Prostate gland (tissue), 2 donors: ENCODE results near the gene ACER3. TPM values are rescaled to one million over a fixed set of nuclear protein-coding genes. Genes with fewer than 3 reads are reported as not detected.
A peak's percentile ranks its signal among the peaks of the same experiment; 100 is the strongest.

Experiments used
- DNase-seq: peaks from one replicate; pipeline ENCODE4 v3.0.0-alpha.2; 2019; ENCODE audit warnings: low spot score
- H3K27ac ChIP-seq, 2 donors: fragments of 200-600 bp; sonication (generic); 2 replicates each; pipeline ENCODE4 v1.5.1; 2017 to 2019
- H3K27me3 ChIP-seq: fragments of 200-600 bp; sonication (generic); replicated peaks from 2 replicates; pipeline ENCODE4 v1.5.1; 2019; ENCODE audit not compliant: insufficient read depth
- H3K36me3 ChIP-seq, 2 donors: fragments of 200-600 bp; sonication (generic); 1 replicate in 1 of 2; 2 replicates in 1 of 2; pipeline versions ENCODE4 v1.5.1 to v1.8.1; 2017 to 2019
- H3K4me1 ChIP-seq: fragments of 200-600 bp; sonication (generic); replicated peaks from 2 replicates; pipeline ENCODE4 v1.5.1; 2019
- H3K4me3 ChIP-seq, 2 donors: fragments of 200-600 bp; sonication (generic); 2 replicates each; pipeline ENCODE4 v1.5.1; 2017 to 2019
- H3K9me3 ChIP-seq: fragments of 200-600 bp; sonication (generic); 2 replicates; pipeline ENCODE4 v1.5.1; 2017
- CTCF ChIP-seq, 4 experiments: fragments of 200-600 bp in 2 of 4; fragments of 450-650 bp in 2 of 4; sonication (generic) in 2 of 4; IDR thresholded peaks; 1 replicate in 3 of 4; 2 replicates in 1 of 4; pipeline ENCODE4 v1.5.1; 2016 to 2019; ENCODE audit warnings: antibody characterized with exemption in 4 of 4, mild to moderate bottlenecking in 2 of 4, moderate library complexity in 2 of 4
- POLR2A ChIP-seq: fragments of 450-650 bp; IDR thresholded peaks from one replicate; pipeline ENCODE4 v1.6.1; 2016; ENCODE audit warnings: antibody characterized with exemption, mild to moderate bottlenecking
- POLR2AphosphoS5 ChIP-seq: sonication (generic); formaldehyde crosslinking; IDR thresholded peaks from one replicate; pipeline ENCODE4 v1.6.1; 2017; ENCODE audit warnings: antibody characterized with exemption
- WGBS: methylation state at CpG from one replicate; pipeline ENCODE4 v1.1.5; 2018; 5-methylcytosine and 5-hydroxymethylcytosine counted together
- intact Hi-C: fragments of 100-400 bp; cut with DNase I; formaldehyde crosslinking; loops from one replicate; pipeline ENCODE4 v1.14.2; 2022
- total RNA-seq, 2 donors: library from RNA; depleted of rRNA; stranded (reverse); fragments of >200 nt; gene quantifications; one replicate each; pipeline ENCODE4 v1.1.0, GENCODE V29; 2016

Gene ACER3
- total RNA-seq, 2 donors from 2014 or later, result 11.3 to 11.9 TPM

DNA sequence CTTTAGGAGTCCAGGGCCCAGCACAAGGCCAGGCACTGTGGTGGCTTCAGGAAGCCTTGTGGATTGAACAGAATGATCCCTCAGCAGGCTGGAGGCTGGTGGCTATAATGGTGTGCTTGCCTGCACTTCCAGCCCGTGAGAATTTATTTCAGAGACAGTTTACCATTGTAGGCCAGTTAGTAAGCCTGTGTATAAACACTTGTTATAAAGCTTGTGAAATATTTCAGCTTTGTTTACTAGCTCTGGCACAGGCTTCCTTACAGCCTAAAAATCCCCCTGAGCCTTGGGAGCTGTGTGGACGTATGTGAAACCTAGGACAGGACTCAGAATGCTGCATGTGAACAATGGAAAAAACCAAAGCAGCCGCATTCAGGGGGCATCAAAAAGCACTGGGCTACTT lies 26.6 kb upstream of the ACER3 start:
- no peak for DNase-seq
- H3K9me3 ChIP-seq, result no peaks in the 10 kb centered on the region
- no peak overlapping the region for H3K4me3 ChIP-seq
- TF ChIP-seq CTCF (IDR thresholded peaks at IDR 0.05) (no peak), POLR2A (no peak), POLR2AphosphoS5 (no peak)
- no peak overlapping the region for H3K27ac ChIP-seq
- no peaks in the 10 kb centered on the region for H3K36me3 ChIP-seq
- H3K27me3 ChIP-seq, result no peaks in the 10 kb centered on the region
- no peaks in the 10 kb centered on the region for H3K4me1 ChIP-seq
- intact Hi-C loops, result no loop called here
- 46% methylated on average over 3 of the region's 3 CpGs for WGBS

DNA sequence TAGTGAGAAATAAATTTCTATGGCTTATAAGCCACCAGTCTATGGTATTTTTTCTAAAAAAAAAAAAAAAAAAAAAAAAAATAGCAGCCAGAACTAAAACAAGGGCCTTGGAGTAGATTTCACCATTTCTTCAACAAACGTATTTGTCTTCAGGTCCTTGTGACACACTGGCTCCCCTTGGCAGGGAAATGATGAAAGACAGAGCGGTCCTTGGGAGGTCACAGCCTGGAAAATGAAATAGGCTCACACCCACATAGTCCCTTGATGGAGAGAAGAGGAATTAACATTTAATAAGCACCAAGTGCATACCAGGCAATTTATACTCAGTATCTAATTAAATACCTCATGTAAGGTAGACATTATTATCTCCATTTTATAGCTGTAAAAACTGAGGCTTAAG lies 25.7 kb upstream of the ACER3 start:
- WGBS, result 87% methylated on average over 2 of the region's 2 CpGs
- H3K27ac ChIP-seq, result no peak overlapping the region
- intact Hi-C loops, result no loop called here
- no peaks in the 10 kb centered on the region for H3K36me3 ChIP-seq
- no peaks in the 10 kb centered on the region for H3K27me3 ChIP-seq
- no peaks in the 10 kb centered on the region for H3K4me1 ChIP-seq
- TF ChIP-seq CTCF (IDR thresholded peaks at IDR 0.05) (no peak), POLR2AphosphoS5 (no peak), POLR2A (no peak)
- H3K4me3 ChIP-seq, result no peak overlapping the region
- H3K9me3 ChIP-seq, result no peaks in the 10 kb centered on the region
- DNase-seq, result no peak

DNA sequence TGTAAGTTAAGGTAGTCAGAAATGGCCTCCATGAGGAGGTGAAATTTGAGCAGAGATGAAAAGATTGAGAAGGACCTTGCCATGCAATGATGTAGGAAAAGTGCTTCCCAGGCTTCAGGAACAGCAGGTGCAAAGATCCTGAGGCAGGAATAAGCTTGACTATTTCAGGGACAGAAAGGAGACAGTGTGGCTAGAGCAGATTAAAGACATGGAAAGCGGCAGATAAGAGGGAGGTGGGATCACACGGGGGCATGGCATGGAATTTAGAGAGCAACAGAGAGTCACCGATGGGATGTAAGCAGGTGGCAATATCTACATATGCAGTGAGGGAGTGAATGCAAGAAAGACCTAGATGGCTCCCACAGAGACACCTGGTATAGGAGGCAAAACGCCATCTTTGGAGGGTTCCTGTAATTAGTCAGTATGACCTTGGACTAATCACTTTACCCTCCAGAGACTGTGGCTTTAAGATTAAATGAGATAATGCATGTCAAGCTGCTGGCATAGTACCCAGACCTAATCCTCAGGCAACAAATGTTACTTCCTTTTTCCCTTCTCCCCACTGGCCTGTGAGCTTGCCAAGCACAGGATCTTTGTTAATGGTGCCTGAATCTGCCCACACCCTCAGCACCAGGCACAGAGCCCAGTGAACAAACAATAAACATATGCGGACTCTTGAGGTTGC lies 24.6 kb upstream of the ACER3 start:
- TF ChIP-seq POLR2A (no peak), POLR2AphosphoS5 (peak; percentile 95)
- intact Hi-C loops, result no loop called here
- Histone ChIP-seq H3K4me1 (no peaks in the 10 kb centered on the region), H3K4me3 (no peak overlapping the region), H3K27ac (peak overlapping the region in 1 of 2 donors; percentile 37), H3K9me3 (no peaks in the 10 kb centered on the region), H3K36me3 (no peaks in the 10 kb centered on the region), H3K27me3 (no peaks in the 10 kb centered on the region)
- WGBS, result 57% methylated on average over 5 of the region's 5 CpGs
- peak; percentile 90 for DNase-seq

GRCh38 chr11:76836613-76837291 lies 24.0 kb upstream of the ACER3 start:
- peak overlapping the region in 1 of 2 donors; percentile 37 for H3K27ac ChIP-seq
- TF ChIP-seq POLR2AphosphoS5 (no peak), POLR2A (no peak), CTCF (IDR thresholded peaks at IDR 0.05) (no peak)
- no peaks in the 10 kb centered on the region for H3K4me1 ChIP-seq
- H3K36me3 ChIP-seq, result no peaks in the 10 kb centered on the region
- no peaks in the 10 kb centered on the region for H3K27me3 ChIP-seq
- intact Hi-C loops, result no loop called here
- H3K4me3 ChIP-seq, result no peak overlapping the region
- 54% methylated on average over 11 of the region's 11 CpGs for WGBS
- no peak for DNase-seq
- no peaks in the 10 kb centered on the region for H3K9me3 ChIP-seq

GRCh38 chr11:76837696-76838677 lies 22.7 kb upstream of the ACER3 start:
- no peak overlapping the region for H3K27ac ChIP-seq
- no peak overlapping the region for H3K4me3 ChIP-seq
- intact Hi-C loops, result no loop called here
- H3K27me3 ChIP-seq, result no peaks in the 10 kb centered on the region
- 36% methylated on average over 7 of the region's 7 CpGs for WGBS
- TF ChIP-seq POLR2A, result no peak
- TF ChIP-seq POLR2AphosphoS5, result no peak
- no peak for TF ChIP-seq CTCF (IDR thresholded peaks at IDR 0.05)
- no peaks in the 10 kb centered on the region for H3K4me1 ChIP-seq
- H3K9me3 ChIP-seq, result no peaks in the 10 kb centered on the region
- no peak for DNase-seq
- H3K36me3 ChIP-seq, result no peaks in the 10 kb centered on the region
